ENCODE results near the gene FOXJ1.

Gene FOXJ1

DNA sequence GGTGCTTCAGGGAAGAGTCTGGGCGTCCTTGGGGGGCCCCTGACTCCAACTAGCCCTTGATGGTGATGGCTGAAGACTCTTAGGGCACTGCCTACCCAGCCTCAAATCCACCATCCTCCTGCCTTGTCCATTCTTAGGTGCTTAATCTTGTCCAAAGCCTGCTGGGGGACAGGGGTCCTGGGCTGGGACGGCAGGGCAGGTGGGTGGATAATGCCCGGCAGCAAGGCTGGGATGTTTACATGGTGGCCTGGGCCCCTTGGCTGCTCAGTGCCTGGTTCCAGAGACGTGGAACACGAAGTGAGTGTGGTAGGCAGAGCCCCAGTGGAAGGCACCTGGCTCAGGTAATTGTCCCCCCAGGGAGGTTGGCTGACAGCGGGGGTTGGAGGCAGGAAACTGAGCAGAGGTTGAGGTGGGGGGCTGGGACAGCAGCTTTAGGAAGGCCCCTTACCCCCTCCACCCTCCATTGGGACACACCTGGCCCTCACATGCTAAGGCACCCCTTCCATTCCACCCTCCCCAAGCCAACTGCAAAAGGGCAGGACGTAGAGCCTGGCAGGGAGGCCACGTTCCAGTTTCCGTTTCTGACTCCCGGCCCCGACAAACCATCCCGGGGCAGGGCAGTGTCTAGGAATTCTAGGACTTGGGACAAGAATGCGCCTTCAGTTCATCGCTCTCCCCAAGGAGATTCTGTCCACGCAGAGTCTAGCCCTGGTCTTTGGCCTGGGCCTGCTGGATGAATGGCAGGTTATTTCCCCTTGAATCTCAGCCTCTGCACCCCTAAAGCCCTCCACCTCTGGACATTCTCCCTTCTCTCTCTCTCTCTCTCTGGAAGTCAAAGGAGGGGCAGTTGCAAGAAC, 1.9 kb downstream of the FOXJ1 start:
- TF ChIP-seq CTCF (IDR thresholded peaks at IDR 0.05; ENCODE audit: extremely low read depth, missing control alignments): no peak

GRCh38 chr17:76138234-76138895, 2.7 kb downstream of the FOXJ1 start:
- DNase-seq (ENCODE audit: low spot score): no peak
- TF ChIP-seq CTCF (IDR thresholded peaks at IDR 0.05; ENCODE audit: extremely low read depth, missing control alignments): no peak

More for the DNA sequence above, 1.9 kb downstream of the FOXJ1 start:
- DNase-seq (ENCODE audit: low spot score): peak; percentile 44

DNA sequence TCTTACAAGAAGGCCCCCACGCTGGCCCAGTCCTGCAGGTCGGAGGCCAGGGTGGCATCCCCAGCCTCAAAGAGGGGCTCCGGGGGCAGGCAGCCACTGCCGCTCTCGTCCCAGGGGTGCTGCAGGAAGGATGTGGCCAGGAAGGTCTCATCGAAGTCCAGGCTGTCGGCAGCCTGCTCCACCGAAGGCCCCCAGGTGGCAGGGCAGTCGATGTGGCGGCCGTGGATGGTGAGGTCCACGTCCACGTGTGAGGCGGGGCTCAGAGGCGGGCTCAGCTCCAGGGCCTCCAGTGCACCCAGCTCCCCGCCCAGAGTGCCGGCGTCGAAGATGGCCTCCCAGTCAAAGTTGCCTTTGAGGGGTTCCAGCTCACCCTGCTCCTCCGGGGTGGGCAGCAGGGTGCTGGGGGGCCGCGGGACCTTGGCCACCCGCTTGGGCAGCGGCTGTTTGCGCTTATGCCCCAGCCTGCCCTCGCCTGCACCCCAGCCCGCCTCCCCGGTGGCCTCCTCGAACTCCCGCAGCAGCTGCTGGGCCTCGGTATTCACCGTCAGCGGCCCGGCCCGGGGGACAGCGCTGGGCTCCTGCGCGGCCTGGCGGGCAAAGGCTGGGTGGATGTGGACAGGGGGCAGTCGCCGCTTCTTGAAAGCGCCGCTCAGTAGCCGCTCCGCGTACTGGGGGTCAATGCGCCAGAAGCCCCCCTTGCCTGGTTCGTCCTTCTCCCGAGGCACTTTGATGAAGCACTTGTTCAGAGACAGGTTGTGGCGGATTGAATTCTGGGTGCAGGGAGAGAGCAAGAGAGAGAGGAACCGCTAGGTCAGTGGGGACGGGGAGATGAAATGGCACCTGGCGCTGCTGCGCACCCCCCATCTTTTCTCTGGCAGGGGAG, 3.5 kb downstream of the FOXJ1 start:
- TF ChIP-seq CTCF (IDR thresholded peaks at IDR 0.05; ENCODE audit: extremely low read depth, missing control alignments): no peak
- no peak for DNase-seq (ENCODE audit: low spot score)

- no peak for DNase-seq (ENCODE audit: low spot score)
- TF ChIP-seq CTCF (IDR thresholded peaks at IDR 0.05; ENCODE audit: extremely low read depth, missing control alignments): no peak
These were observed 4.1 kb downstream of the FOXJ1 start for GRCh38 chr17:76137001-76137350.

DNA sequence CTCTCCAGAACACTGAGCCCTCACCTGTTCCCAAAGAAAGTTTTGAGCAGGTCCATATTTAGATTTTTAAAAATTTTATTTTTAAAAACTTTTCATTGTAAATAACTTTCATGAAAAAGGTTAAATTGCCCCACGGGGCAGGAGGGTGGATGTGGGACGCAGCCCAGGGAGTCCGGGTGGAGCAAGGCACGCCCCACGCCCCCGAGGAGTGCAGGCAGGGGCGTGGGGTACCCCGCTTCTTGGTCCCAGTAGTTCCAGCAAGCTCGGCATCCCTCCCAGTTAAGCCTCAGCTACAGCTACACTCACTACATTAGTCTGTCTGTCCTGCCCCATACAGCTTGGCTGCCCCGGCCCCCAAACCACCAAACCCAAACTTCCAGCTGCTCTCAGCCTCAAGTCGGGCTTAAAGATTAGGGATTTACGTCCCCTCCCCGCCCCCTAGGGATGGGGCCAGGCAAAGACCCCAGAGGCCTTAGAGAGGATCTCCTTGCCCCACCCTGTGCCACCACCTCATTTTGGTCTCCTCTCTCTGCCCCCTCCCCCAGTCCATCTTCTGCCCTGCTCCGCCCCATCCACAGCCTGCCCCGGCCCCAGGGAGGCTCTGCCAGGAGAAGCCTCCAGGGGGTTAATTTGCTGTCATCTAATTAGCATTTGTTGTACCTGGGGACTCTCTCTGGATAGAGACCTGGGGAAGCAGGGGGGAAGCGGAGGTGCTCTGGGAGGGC, 4.6 kb downstream of the FOXJ1 start:
- no peak for TF ChIP-seq CTCF (IDR thresholded peaks at IDR 0.05; ENCODE audit: extremely low read depth, missing control alignments)
- DNase-seq (ENCODE audit: low spot score): no peak

DNA sequence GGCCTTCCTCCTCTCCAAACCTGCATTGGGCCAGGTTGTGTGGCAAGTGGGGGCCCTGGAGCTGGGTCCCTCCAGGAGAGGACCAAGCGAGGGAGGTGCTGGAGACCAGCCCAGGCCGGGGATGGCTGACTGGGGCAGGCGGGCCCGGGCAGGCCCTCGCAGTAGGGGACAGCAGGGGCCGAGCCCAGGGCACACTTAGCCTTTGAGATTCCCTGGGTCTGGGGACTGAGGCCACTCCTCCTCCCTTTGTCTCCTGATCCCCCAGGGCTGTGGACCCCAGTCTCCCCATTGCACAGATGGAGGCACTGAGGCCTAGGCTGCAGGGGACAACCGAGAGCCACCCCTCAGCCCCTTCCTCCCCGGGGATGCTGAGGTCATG, 5.2 kb downstream of the FOXJ1 start:
- no peak for TF ChIP-seq CTCF (IDR thresholded peaks at IDR 0.05; ENCODE audit: extremely low read depth, missing control alignments)
- DNase-seq (ENCODE audit: low spot score): no peak
